Right cardiac atrium (tissue), 5 donors: ENCODE measurements around the gene CARD8. TPM values are rescaled to one million over a fixed set of nuclear protein-coding genes. Genes with fewer than 3 reads are reported as not detected.

Source experiments
- ATAC-seq, 2 donors: fragments of 200-7000 bp; cut with Tn5 transposase; one replicate each; pipeline versions ENCODE4 v1.8.0 to v1.9.1; 2020; ENCODE audit warnings: moderate library complexity in 2 of 2, mild to moderate bottlenecking in 1 of 2
- DNase-seq, 3 donors: peaks; one replicate each; pipeline ENCODE4 v3.0.0-alpha.2; 2020
- H3K27ac ChIP-seq: one replicate; pipeline ENCODE4 v1.5.1; 2013; ENCODE audit warnings: mild to moderate bottlenecking, low read length, control low read depth, moderate library complexity
- H3K27me3 ChIP-seq: one replicate; pipeline ENCODE4 v1.6.1; 2013; ENCODE audit not compliant: control insufficient read depth, insufficient read depth
- H3K4me1 ChIP-seq: one replicate; pipeline ENCODE4 v1.6.1; 2013; ENCODE audit warnings: low read length; ENCODE audit not compliant: control insufficient read depth, insufficient read depth
- H3K4me3 ChIP-seq: one replicate; pipeline ENCODE4 v1.5.1; 2013; ENCODE audit warnings: low read length, control low read depth
- H3K9me3 ChIP-seq: one replicate; pipeline ENCODE4 v1.6.1; 2013; ENCODE audit warnings: low read length; ENCODE audit not compliant: control insufficient read depth
- WGBS: extraction: QIAGEN DNeasy Blood & Tissue Kit; methylation state at CpG from one replicate; pipeline ENCODE4 v1.1.7; 2013; 5-methylcytosine and 5-hydroxymethylcytosine counted together
- intact Hi-C, 4 donors: fragments of 100-400 bp; cut with DNase I; formaldehyde crosslinking; loops; one replicate each; pipeline versions ENCODE4 v1.11.0 to v1.14.0; 2022 to 2023
- polyA plus RNA-seq: library from polyadenylated mRNA; stranded (reverse); fragments of 200-250 nt; gene quantifications from one replicate; pipeline ENCODE4 v1.2.3, GENCODE V29; 2013
- total RNA-seq, 4 donors: library from RNA; stranded (reverse); fragmentation: NEBNext Ultra II Directional; extraction: Animal tissue kit (Norgen Biotek cat#: 25700); gene quantifications; one replicate each; pipeline ENCODE4 v1.2.1, GENCODE V29; 2021
- donor health status: healthy with polysubstance abuse.
- donor health status: DM: no; HTN: yes; CAD: no.
- donor health status: DM: no; HTN: no; CAD: no.
- donor health status: DM: no; HTN: yes; CAD: no; lungs with severe emphysema.
- donor health status: DM: yes; HTN: yes; CAD: no.

Gene CARD8
- total and polyA plus RNA-seq, 5 donors, result 22.3 to 43.3 (median 32.9) TPM

DNA sequence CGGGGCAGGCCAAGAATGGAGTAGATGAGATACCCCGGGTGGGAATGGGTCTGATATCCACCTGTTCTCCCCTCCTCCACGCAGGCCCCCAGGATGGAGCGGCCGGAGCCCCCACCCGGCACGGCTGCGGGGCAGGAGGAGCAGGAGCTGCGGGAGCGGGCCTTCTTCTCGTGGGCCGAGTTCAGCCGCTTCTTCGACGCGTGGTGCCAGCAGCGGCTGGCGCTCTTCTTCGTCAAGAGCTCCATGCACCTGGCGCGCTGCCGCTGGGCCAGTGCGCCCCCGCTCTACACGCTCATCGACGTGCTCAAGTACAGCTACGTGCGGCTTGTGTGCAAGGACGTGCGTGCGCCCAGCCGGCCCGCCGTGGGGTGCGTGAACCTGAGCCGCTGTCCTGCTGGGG, 84.0 kb downstream of the CARD8 start:
- Histone ChIP-seq H3K4me1 (peaks cover 3% of the 10 kb centered on the region), H3K9me3 (no peaks in the 10 kb centered on the region), H3K4me3 (no peak overlapping the region), H3K27me3 (no peaks in the 10 kb centered on the region), H3K27ac (no peak overlapping the region)
- 78% methylated on average over 37 of the region's 37 CpGs for WGBS
- DNase-seq (peak in 2 of 3 donors; percentile 51 to 65), ATAC-seq (no peak)
- intact Hi-C loops, result no loop called here

- ATAC-seq, result no peak
- H3K9me3 ChIP-seq, result no peaks in the 10 kb centered on the region
- H3K4me3 ChIP-seq, result peak overlapping the region; percentile 83
- no peak overlapping the region for H3K27ac ChIP-seq
- WGBS, result 3% methylated on average over 21 of the region's 21 CpGs
- intact Hi-C loops, result no loop called here
- no peak for DNase-seq
- peaks cover 3% of the 10 kb centered on the region for H3K4me1 ChIP-seq
- no peaks in the 10 kb centered on the region for H3K27me3 ChIP-seq
These were observed 84.8 kb downstream of the CARD8 start for GRCh38 chr19:48170817-48171347.

DNA sequence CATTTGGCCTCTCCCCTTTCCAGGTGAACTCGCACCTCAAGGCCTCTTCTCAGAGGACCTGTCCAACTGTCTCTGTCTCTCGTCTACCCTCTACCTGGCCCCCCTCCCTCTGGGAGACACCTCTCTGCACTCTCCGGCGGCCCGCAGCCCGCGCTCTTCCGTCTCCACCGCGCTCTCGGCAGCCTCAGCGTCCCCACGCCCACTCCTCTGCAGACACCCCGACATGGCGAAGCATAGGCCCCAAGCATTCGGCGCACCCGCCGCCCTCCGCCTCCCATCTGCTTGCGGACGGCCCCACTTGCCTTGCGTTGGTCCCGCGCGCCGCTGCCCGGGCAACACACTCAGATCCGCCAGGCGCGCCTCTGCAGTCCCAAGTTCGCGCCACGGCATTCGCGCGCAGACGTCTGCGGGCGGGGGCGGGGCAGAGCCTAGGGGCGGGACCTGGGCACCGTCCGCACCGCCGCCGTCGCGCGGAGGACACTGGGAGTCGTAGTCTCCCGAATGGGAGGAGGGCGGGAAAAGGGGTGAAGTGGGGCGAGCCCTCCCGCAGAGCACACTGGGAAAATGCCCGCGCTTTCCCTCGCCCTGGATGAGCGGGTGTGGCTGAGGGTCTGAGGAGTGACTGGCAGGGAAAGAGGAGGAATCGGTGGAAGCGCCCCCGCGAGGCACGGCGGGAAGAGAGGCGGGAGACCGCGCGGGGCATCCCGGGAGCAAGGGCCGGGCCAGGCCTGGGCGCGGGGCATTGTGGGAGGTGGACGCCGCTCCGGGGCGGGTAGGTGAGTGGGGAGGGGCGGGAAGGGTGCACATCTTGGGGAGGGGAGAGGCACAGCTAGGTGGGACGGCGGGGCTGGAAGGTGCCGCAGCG, 85.5 kb downstream of the CARD8 start, which contains the start of the genes LIG1 and ZSWIM9:
TSS of gene LIG1 (minus strand) at position 406 of the 865 bp plus-strand sequence. CDS start 4,778 bp downstream, outside the sequence.
TSS of gene ZSWIM9 (plus strand) at position 742 of the 865 bp plus-strand sequence. CDS start 1,123 bp downstream, outside the sequence.
- intact Hi-C loops, result no loop called here

DNA sequence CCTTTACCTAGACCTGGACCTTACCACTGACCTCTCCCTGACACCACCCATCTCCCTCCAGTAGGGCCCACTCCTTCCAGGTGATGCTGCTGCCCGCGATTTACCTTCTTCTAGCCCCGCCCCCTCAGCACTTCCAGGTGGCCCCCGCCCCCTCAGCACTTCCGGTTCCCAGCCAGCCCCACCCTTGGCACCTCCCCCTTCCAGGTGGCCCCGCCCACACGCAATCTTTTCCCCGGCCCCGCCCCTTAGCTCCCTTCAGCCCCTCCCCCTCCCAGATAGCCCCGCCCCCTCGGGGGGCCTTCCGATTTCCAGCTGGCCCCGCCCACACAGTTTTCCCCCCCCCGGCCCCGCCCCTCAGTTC, 86.2 kb downstream of the CARD8 start:
- intact Hi-C loops, result no loop called here
- 3% methylated on average over 15 of the region's 15 CpGs for WGBS
- no peak overlapping the region for H3K27ac ChIP-seq

More for the DNA sequence above, 85.5 kb downstream of the CARD8 start, which contains the start of the genes LIG1 and ZSWIM9:
- no peaks in the 10 kb centered on the region for H3K27me3 ChIP-seq
- H3K4me3 ChIP-seq, result peak within 1 kb of the TSS; percentile 83
- ATAC-seq, result peak; percentile 97 to 98
- WGBS, result under 1% methylated on average over 82 of the region's 82 CpGs
- H3K4me1 ChIP-seq, result peaks cover 3% of the 10 kb centered on the region
- H3K27ac ChIP-seq, result peak within 1 kb of the TSS; percentile 96
- peak; percentile 91 to 96 (median 96) for DNase-seq
- no peaks in the 10 kb centered on the region for H3K9me3 ChIP-seq

DNA sequence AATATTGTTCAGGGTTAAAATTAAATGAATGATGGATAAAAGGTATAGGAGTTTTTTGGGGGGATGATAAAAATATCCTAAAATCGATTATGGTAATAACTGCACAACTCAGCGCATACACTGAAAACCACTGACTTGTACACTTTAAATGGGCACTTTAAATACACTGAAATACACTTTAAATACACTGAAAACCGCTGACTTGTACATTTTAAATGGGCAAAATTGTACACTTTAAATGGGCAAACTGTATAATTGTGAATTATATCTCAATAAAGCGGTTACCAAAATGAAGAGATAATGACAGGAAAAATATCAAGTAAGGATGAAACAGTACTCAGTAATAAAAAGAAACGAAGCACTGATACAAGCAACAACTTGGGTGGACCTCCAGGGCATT, 87.0 kb downstream of the CARD8 start:
- intact Hi-C loops, result no loop called here
- 83% methylated on average over 5 of the region's 5 CpGs for WGBS
- Histone ChIP-seq H3K9me3 (no peaks in the 10 kb centered on the region), H3K27me3 (no peaks in the 10 kb centered on the region), H3K27ac (no peak overlapping the region), H3K4me1 (peaks cover 3% of the 10 kb centered on the region), H3K4me3 (no peak overlapping the region)
- ATAC-seq (no peak), DNase-seq (no peak)

More for the DNA sequence above, 86.2 kb downstream of the CARD8 start:
- Histone ChIP-seq H3K4me3 (peak overlapping the region; percentile 83), H3K4me1 (peaks cover 3% of the 10 kb centered on the region), H3K9me3 (no peaks in the 10 kb centered on the region), H3K27me3 (no peaks in the 10 kb centered on the region)
- DNase-seq (peak; percentile 77 to 90 (median 85)), ATAC-seq (peak; percentile 59 to 61)

GRCh38 chr19:48158210-48158790, 97.4 kb downstream of the CARD8 start:
- H3K4me1 ChIP-seq, result no peaks in the 10 kb centered on the region
- peak overlapping the region; percentile 45 for H3K27ac ChIP-seq
- H3K27me3 ChIP-seq, result no peaks in the 10 kb centered on the region
- peak in 1 of 3 donors; percentile 58 for DNase-seq
- no peak overlapping the region for H3K4me3 ChIP-seq
- intact Hi-C loops, result no loop called here
- no peaks in the 10 kb centered on the region for H3K9me3 ChIP-seq
- peak; percentile 53 to 65 for ATAC-seq
- 63% methylated on average over 12 of the region's 12 CpGs for WGBS

Other genes starting within 250 kb of the CARD8 start
- gene CABP5, start 211.8 kb downstream of the CARD8 start, total RNA-seq, result not detected
- gene CABP5, start 211.8 kb downstream of the CARD8 start, polyA plus RNA-seq, result not detected
- gene PLA2G4C, start 145.1 kb downstream of the CARD8 start, total RNA-seq, result 10 to 100 TPM; 24.7 to 39.6 (median 29.3) TPM
- gene PLA2G4C, start 145.1 kb downstream of the CARD8 start, polyA plus RNA-seq, result 30.1 TPM
- gene LIG1, start 85.6 kb downstream of the CARD8 start, total RNA-seq, result 1 to 10 TPM; 3.8 to 8.4 (median 5.5) TPM
- 4.2 TPM for gene LIG1, start 85.6 kb downstream of the CARD8 start, polyA plus RNA-seq
- 1 to 10 TPM; 5.4 to 6.9 (median 6.5) TPM for gene ZSWIM9, start 85.2 kb downstream of the CARD8 start, total RNA-seq
- gene ZSWIM9, start 85.2 kb downstream of the CARD8 start, polyA plus RNA-seq, result 5.7 TPM
- under 1 TPM; 0.25 to 0.46 (median 0.42) TPM for gene ZNF114, start 14.2 kb upstream of the CARD8 start, total RNA-seq
- gene ZNF114, start 14.2 kb upstream of the CARD8 start, polyA plus RNA-seq, result 0.43 TPM
- 100 to 1,000 TPM in 1 of 4 donors, 10 to 100 TPM in 3; 58.0 to 114 (median 80.0) TPM for gene EMP3, start 69.6 kb upstream of the CARD8 start, total RNA-seq
- gene EMP3, start 69.6 kb upstream of the CARD8 start, polyA plus RNA-seq, result 66.7 TPM
- gene TMEM143, start 108.0 kb upstream of the CARD8 start, total RNA-seq, result 10 to 100 TPM; 35.0 to 56.7 (median 47.5) TPM
- gene TMEM143, start 108.0 kb upstream of the CARD8 start, polyA plus RNA-seq, result 35.0 TPM
- gene SYNGR4, start 108.5 kb upstream of the CARD8 start, total RNA-seq, result not detected
- not detected for gene SYNGR4, start 108.5 kb upstream of the CARD8 start, polyA plus RNA-seq
- gene KDELR1, start 135.6 kb upstream of the CARD8 start, total RNA-seq, result 100 to 1,000 TPM in 1 of 4 donors, 10 to 100 TPM in 3; 82.3 to 101 (median 90.1) TPM
- gene KDELR1, start 135.6 kb upstream of the CARD8 start, polyA plus RNA-seq, result 82.4 TPM
- gene GRIN2D, start 137.8 kb upstream of the CARD8 start, total RNA-seq, result under 1 TPM; 0.31 to 0.45 (median 0.41) TPM
- gene GRIN2D, start 137.8 kb upstream of the CARD8 start, polyA plus RNA-seq, result 0.18 TPM
- 10 to 100 TPM; 16.0 to 20.4 (median 17.3) TPM for gene GRWD1, start 190.1 kb upstream of the CARD8 start, total RNA-seq
- 7.2 TPM for gene GRWD1, start 190.1 kb upstream of the CARD8 start, polyA plus RNA-seq
- gene KCNJ14, start 199.7 kb upstream of the CARD8 start, total RNA-seq, result under 1 TPM; 0.20 to 0.75 (median 0.23) TPM
- 0.16 TPM for gene KCNJ14, start 199.7 kb upstream of the CARD8 start, polyA plus RNA-seq
- gene CYTH2, start 213.5 kb upstream of the CARD8 start, total RNA-seq, result 10 to 100 TPM; 26.0 to 35.0 (median 29.2) TPM
- 27.4 TPM for gene CYTH2, start 213.5 kb upstream of the CARD8 start, polyA plus RNA-seq